ENCODE measurements around the gene PNPLA8. TPM values are rescaled to one million over a fixed set of nuclear protein-coding genes. Genes with fewer than 3 reads are reported as not detected.

Gene PNPLA8
- total RNA-seq, 1 donor from 2014 or later = 29.5 TPM

- no peaks in the 10 kb centered on the region for H3K9me3 Mint-ChIP-seq (ENCODE audit: unreplicated experiment)
- H3K4me1 Mint-ChIP-seq (ENCODE audit: unreplicated experiment) = no peaks in the 10 kb centered on the region
- peaks cover 16% of the 10 kb centered on the region for H3K36me3 Mint-ChIP-seq (ENCODE audit: unreplicated experiment)
- no peak for DNase-seq (ENCODE audit: extremely low spot score, unreplicated experiment)
- H3K27me3 Mint-ChIP-seq (ENCODE audit: unreplicated experiment) = no peaks in the 10 kb centered on the region
- no peak overlapping the region for H3K27ac Mint-ChIP-seq (ENCODE audit: unreplicated experiment)
- H3K4me3 Mint-ChIP-seq (ENCODE audit: unreplicated experiment) = no peak overlapping the region
- TF ChIP-seq CTCF (IDR thresholded peaks at IDR 0.05) = no peak
Measured at GRCh38 chr7:108487646-108488045, 38.3 kb downstream of the PNPLA8 start.

DNA sequence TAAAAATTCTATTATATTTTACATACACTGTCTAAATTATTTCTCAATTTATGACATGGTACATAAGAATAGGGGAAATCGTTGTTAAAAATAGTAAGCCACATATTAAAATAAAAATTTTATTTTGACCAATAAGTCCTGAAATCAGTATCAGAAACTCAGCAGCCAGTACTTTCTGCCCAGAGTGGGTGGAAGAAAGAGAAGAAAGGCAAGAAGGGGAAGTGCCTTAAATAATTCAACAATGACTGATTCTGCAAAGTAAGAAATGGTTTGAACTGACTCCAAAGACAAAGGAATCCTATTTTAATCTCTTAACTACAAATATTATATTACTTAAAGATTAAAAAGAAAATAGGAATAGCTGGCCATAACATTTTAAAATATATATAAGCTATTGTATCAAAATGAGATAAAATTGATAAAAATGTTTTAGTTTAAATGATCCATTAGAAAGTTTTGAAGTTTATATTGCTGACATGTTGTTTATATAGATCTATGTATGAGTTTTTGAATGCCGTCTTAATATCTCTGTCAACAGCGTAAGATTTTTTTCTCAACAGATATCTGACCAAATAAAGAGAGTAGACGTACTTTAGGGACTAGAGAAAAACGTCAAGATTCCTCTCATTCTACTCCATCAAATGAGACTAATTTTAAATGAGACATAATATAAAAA lies 39.5 kb downstream of the PNPLA8 start:
- Mint-ChIP-seq H3K36me3 (ENCODE audit: unreplicated experiment) (peaks cover 19% of the 10 kb centered on the region), H3K27ac (ENCODE audit: unreplicated experiment) (no peak overlapping the region), H3K9me3 (ENCODE audit: unreplicated experiment) (no peaks in the 10 kb centered on the region), H3K4me1 (ENCODE audit: unreplicated experiment) (no peaks in the 10 kb centered on the region), H3K4me3 (ENCODE audit: unreplicated experiment) (no peak overlapping the region), H3K27me3 (ENCODE audit: unreplicated experiment) (no peaks in the 10 kb centered on the region)
- no peak for TF ChIP-seq CTCF (IDR thresholded peaks at IDR 0.05)
- no peak for DNase-seq (ENCODE audit: extremely low spot score, unreplicated experiment)

DNA sequence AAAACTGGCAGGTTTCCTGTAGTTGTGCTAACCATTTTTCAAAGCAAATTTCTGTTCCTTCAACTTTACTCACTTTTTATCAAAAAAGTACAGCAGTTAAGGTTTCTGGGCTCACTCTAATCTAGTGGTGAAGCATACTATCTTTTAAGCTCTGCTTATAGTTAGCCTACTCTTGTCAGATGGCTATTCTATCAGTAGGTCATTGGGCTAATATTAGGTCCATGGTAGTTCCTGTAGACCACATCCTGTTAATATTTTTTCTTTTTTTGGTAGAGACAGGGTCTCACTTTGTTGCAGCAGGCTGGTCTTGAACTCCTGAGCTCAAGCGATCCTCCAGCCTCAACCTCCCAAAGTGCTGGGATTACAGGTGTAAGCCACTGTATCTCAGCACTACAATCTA lies 41.8 kb downstream of the PNPLA8 start:
- Mint-ChIP-seq H3K4me3 (ENCODE audit: unreplicated experiment) (no peak overlapping the region), H3K4me1 (ENCODE audit: unreplicated experiment) (no peaks in the 10 kb centered on the region), H3K36me3 (ENCODE audit: unreplicated experiment) (peaks cover 21% of the 10 kb centered on the region), H3K9me3 (ENCODE audit: unreplicated experiment) (no peaks in the 10 kb centered on the region), H3K27ac (ENCODE audit: unreplicated experiment) (no peak overlapping the region), H3K27me3 (ENCODE audit: unreplicated experiment) (no peaks in the 10 kb centered on the region)
- no peak for TF ChIP-seq CTCF (IDR thresholded peaks at IDR 0.05)
- DNase-seq (ENCODE audit: extremely low spot score, unreplicated experiment) = no peak

GRCh38 chr7:108480311-108480710 lies 45.6 kb downstream of the PNPLA8 start:
- H3K27me3 Mint-ChIP-seq (ENCODE audit: unreplicated experiment) = no peaks in the 10 kb centered on the region
- H3K27ac Mint-ChIP-seq (ENCODE audit: unreplicated experiment) = no peak overlapping the region
- no peak for TF ChIP-seq CTCF (IDR thresholded peaks at IDR 0.05)
- DNase-seq (ENCODE audit: extremely low spot score, unreplicated experiment) = no peak
- H3K4me1 Mint-ChIP-seq (ENCODE audit: unreplicated experiment) = no peaks in the 10 kb centered on the region
- H3K9me3 Mint-ChIP-seq (ENCODE audit: unreplicated experiment) = no peaks in the 10 kb centered on the region
- peaks cover 46% of the 10 kb centered on the region for H3K36me3 Mint-ChIP-seq (ENCODE audit: unreplicated experiment)
- H3K4me3 Mint-ChIP-seq (ENCODE audit: unreplicated experiment) = no peak overlapping the region

GRCh38 chr7:108479751-108480150 lies 46.2 kb downstream of the PNPLA8 start:
- Mint-ChIP-seq H3K27ac (ENCODE audit: unreplicated experiment) (no peak overlapping the region), H3K4me1 (ENCODE audit: unreplicated experiment) (no peaks in the 10 kb centered on the region), H3K36me3 (ENCODE audit: unreplicated experiment) (peaks cover 45% of the 10 kb centered on the region), H3K27me3 (ENCODE audit: unreplicated experiment) (no peaks in the 10 kb centered on the region), H3K9me3 (ENCODE audit: unreplicated experiment) (no peaks in the 10 kb centered on the region), H3K4me3 (ENCODE audit: unreplicated experiment) (no peak overlapping the region)
- DNase-seq (ENCODE audit: extremely low spot score, unreplicated experiment) = no peak
- TF ChIP-seq CTCF (IDR thresholded peaks at IDR 0.05) = no peak
